ENCODE measurements around the gene CRYGS.
"Not testable (repeated sequence)": the region's sequence is repeated elsewhere in the genome, so short reads cannot be mapped to it uniquely, and the experiment has no call there.

Gene CRYGS

GRCh38 chr3:186551387-186551786 lies 7.2 kb upstream of the CRYGS start:
- DNase-seq = no peak

GRCh38 chr3:186549497-186549896 lies 5.3 kb upstream of the CRYGS start:
- DNase-seq = no peak

GRCh38 chr3:186540835-186541226 lies 3.3 kb downstream of the CRYGS start:
- DNase-seq = no peak

- peak; percentile 83 for DNase-seq
These were observed 3.9 kb downstream of the CRYGS start for GRCh38 chr3:186540221-186540834.

- DNase-seq = no peak
These were observed 5.4 kb downstream of the CRYGS start for GRCh38 chr3:186538779-186539178.

GRCh38 chr3:186536883-186537844 lies 7.0 kb downstream of the CRYGS start:
- no peak for DNase-seq

GRCh38 chr3:186534113-186534669 lies 10.0 kb downstream of the CRYGS start:
- peak; percentile 39 for DNase-seq

GRCh38 chr3:186532598-186533072 lies 11.5 kb downstream of the CRYGS start:
- DNase-seq = no peak

GRCh38 chr3:186531694-186532093 lies 12.5 kb downstream of the CRYGS start:
- not testable (repeated sequence) for DNase-seq

GRCh38 chr3:186530415-186530814 lies 13.8 kb downstream of the CRYGS start:
- DNase-seq = no peak

GRCh38 chr3:186529201-186529999 lies 14.8 kb downstream of the CRYGS start:
- no peak for DNase-seq

GRCh38 chr3:186526256-186526606 lies 17.9 kb downstream of the CRYGS start:
- DNase-seq = no peak

GRCh38 chr3:186525369-186526255 lies 18.6 kb downstream of the CRYGS start:
- DNase-seq = no peak

GRCh38 chr3:186524616-186525015 lies 19.6 kb downstream of the CRYGS start:
- DNase-seq = no peak

- DNase-seq = no peak
These were observed 20.7 kb downstream of the CRYGS start for GRCh38 chr3:186523434-186523833.

- DNase-seq = no peak
These were observed 21.2 kb downstream of the CRYGS start for GRCh38 chr3:186523022-186523421.

GRCh38 chr3:186520957-186521842 lies 23.0 kb downstream of the CRYGS start:
- DNase-seq = no peak

- DNase-seq = no peak
These were observed 23.7 kb downstream of the CRYGS start for GRCh38 chr3:186520431-186520830.

- peak; percentile 66 for DNase-seq
These were observed 25.0 kb downstream of the CRYGS start for GRCh38 chr3:186519021-186519658.

- no peak for DNase-seq
These were observed 27.0 kb downstream of the CRYGS start for GRCh38 chr3:186517218-186517617.
